OCI-LY1 (cell line): ENCODE data around the gene HNRNPA2B1.

ENCODE experiments used
- H2AFZ ChIP-seq: fragments of 200-600 bp; sonication (generic), shearing (Covaris generic); 2 replicates; pipeline ENCODE4 v1.6.0; 2014; ENCODE audit warnings: antibody characterized with exemption, mild to moderate bottlenecking, low read length
- H3F3A ChIP-seq: fragments of 200-600 bp; sonication (generic), shearing (Covaris generic); 2 replicates; pipeline ENCODE4 v1.6.0; 2014; ENCODE audit warnings: mild to moderate bottlenecking, antibody characterized with exemption, low read length, moderate library complexity; ENCODE audit not compliant: insufficient read depth
- H3K27ac ChIP-seq: fragments of 200-600 bp; sonication (generic); 2 replicates; pipeline ENCODE4 v1.5.1; 2014; ENCODE audit warnings: low read length, mixed run types, mild to moderate bottlenecking, low read depth; ENCODE audit not compliant: poor library complexity, severe bottlenecking
- H3K27me3 ChIP-seq: fragments of 200-600 bp; sonication (generic); 2 replicates; pipeline ENCODE4 v1.6.0; 2014; ENCODE audit warnings: antibody characterized with exemption, mild to moderate bottlenecking, low read length, moderate library complexity; ENCODE audit not compliant: insufficient read depth
- H3K36me3 ChIP-seq: fragments of 200-600 bp; sonication (generic); 2 replicates; pipeline ENCODE4 v1.6.1; 2014; ENCODE audit warnings: mild to moderate bottlenecking, antibody characterized with exemption, low read length, moderate library complexity, mixed read lengths; ENCODE audit not compliant: insufficient read depth
- H3K4me1 ChIP-seq: fragments of 200-600 bp; sonication (generic); 2 replicates; pipeline ENCODE4 v1.5.1; 2014; ENCODE audit warnings: mild to moderate bottlenecking, low read length, moderate library complexity; ENCODE audit not compliant: insufficient read depth, severe bottlenecking
- H3K4me2 ChIP-seq: fragments of 200-600 bp; sonication (generic), shearing (Covaris generic); 2 replicates; pipeline ENCODE4 v1.6.1; 2014; ENCODE audit warnings: low read length
- H3K4me3 ChIP-seq: fragments of 200-600 bp; sonication (generic); 2 replicates; pipeline ENCODE4 v1.5.1; 2014; ENCODE audit warnings: low read length, low read depth, mild to moderate bottlenecking, mixed read lengths; ENCODE audit not compliant: poor library complexity, severe bottlenecking
- H3K79me2 ChIP-seq: fragments of 200-600 bp; shearing (Covaris generic); 2 replicates; pipeline ENCODE4 v1.6.1; 2016; ENCODE audit warnings: mixed run types, low read length, mixed read lengths; ENCODE audit not compliant: insufficient read depth
- H3K9ac ChIP-seq: fragments of 200-600 bp; sonication (generic), shearing (Covaris generic); 2 replicates; pipeline ENCODE4 v1.6.1; 2014; ENCODE audit warnings: mild to moderate bottlenecking, low read length, mixed read lengths
- H3K9me2 ChIP-seq: fragments of 200-600 bp; sonication (generic), shearing (Covaris generic); 2 replicates; pipeline ENCODE4 v1.6.1; 2014; ENCODE audit warnings: low read depth, mild to moderate bottlenecking, low read length, mixed read lengths
- H3K9me3 ChIP-seq: fragments of 200-600 bp; shearing (Covaris generic); 2 replicates; pipeline ENCODE4 v1.6.1; 2014; ENCODE audit warnings: low read length, mixed read lengths
- H4K20me1 ChIP-seq: fragments of 200-600 bp; sonication (generic), shearing (Covaris generic); 2 replicates; pipeline ENCODE4 v1.6.0; 2016; ENCODE audit warnings: mild to moderate bottlenecking, low read length; ENCODE audit not compliant: insufficient read depth
- CTCF ChIP-seq: fragments of 200-600 bp; sonication (generic), shearing (Covaris generic); IDR thresholded peaks from 2 replicates; pipeline ENCODE4 v1.5.1; 2017; ENCODE audit warnings: mild to moderate bottlenecking, antibody characterized with exemption, low read length, moderate library complexity, mixed read lengths
- EZH2 ChIP-seq: fragments of 200-600 bp; sonication (generic), shearing (Covaris generic); IDR thresholded peaks from 2 replicates; pipeline ENCODE4 v1.8.0; 2017; ENCODE audit warnings: borderline replicate concordance, mixed run types, mild to moderate bottlenecking, antibody characterized with exemption, low read length, moderate library complexity, mixed read lengths

HNRNPA2B1 gene

GRCh38 chr7:26238032-26238431 is 37.5 kb upstream of the HNRNPA2B1 start:
- H2AFZ ChIP-seq, result no peak overlapping the region
- no peaks in the 10 kb centered on the region for H3F3A ChIP-seq
- no peak overlapping the region for H3K9ac ChIP-seq
- H3K27ac ChIP-seq, result no peak overlapping the region
- TF ChIP-seq EZH2 (no peak), CTCF (no peak)
- no peaks in the 10 kb centered on the region for H3K9me2 ChIP-seq
- H3K27me3 ChIP-seq, result no peaks in the 10 kb centered on the region; the same call in 1 of the 2 replicates
- H3K9me3 ChIP-seq, result no peaks in the 10 kb centered on the region
- H3K4me3 ChIP-seq, result no peak overlapping the region
- no peak overlapping the region for H3K4me2 ChIP-seq
- no peaks in the 10 kb centered on the region for H3K4me1 ChIP-seq
- H4K20me1 ChIP-seq, result no peaks in the 10 kb centered on the region
- H3K79me2 ChIP-seq, result no peaks in the 10 kb centered on the region
- no peaks in the 10 kb centered on the region for H3K36me3 ChIP-seq

GRCh38 chr7:26237035-26237807 is 36.7 kb upstream of the HNRNPA2B1 start:
- Histone ChIP-seq H4K20me1 (no peaks in the 10 kb centered on the region), H3K27ac (no peak overlapping the region), H3F3A (no peaks in the 10 kb centered on the region), H3K9me3 (no peaks in the 10 kb centered on the region), H2AFZ (no peak overlapping the region), H3K27me3 (no peaks in the 10 kb centered on the region; the same call in 1 of the 2 replicates), H3K79me2 (no peaks in the 10 kb centered on the region), H3K4me2 (no peak overlapping the region), H3K9me2 (no peaks in the 10 kb centered on the region), H3K4me1 (no peaks in the 10 kb centered on the region), H3K36me3 (no peaks in the 10 kb centered on the region), H3K4me3 (no peak overlapping the region), H3K9ac (no peak overlapping the region)
- no peak for TF ChIP-seq EZH2
- no peak for TF ChIP-seq CTCF

- Histone ChIP-seq H3K9me3 (no peaks in the 10 kb centered on the region), H4K20me1 (no peaks in the 10 kb centered on the region), H3K4me2 (no peak overlapping the region), H3K4me1 (no peaks in the 10 kb centered on the region), H3K9ac (no peak overlapping the region), H3F3A (no peaks in the 10 kb centered on the region), H3K4me3 (no peak overlapping the region), H3K27ac (no peak overlapping the region), H3K79me2 (no peaks in the 10 kb centered on the region), H3K36me3 (no peaks in the 10 kb centered on the region), H2AFZ (no peak overlapping the region), H3K27me3 (peaks cover 4% of the 10 kb centered on the region; the same call in 1 of the 2 replicates), H3K9me2 (no peaks in the 10 kb centered on the region)
- TF ChIP-seq EZH2, result no peak
- peak; percentile 33; the same call in 1 of the 2 replicates for TF ChIP-seq CTCF
Measured at GRCh38 chr7:26233902-26234511, 33.5 kb upstream of the HNRNPA2B1 start.
